ENCODE data around the gene RBBP7. TPM values are rescaled to one million over a fixed set of nuclear protein-coding genes. Genes with fewer than 3 reads are reported as not detected.

The RBBP7 gene
- total and polyA plus RNA-seq, 2 donors (not counting 3 experiments of a cell fraction or from before 2014, with no cell fraction given): 81.5 to 130 TPM

GRCh38 chrX:16845686-16846085 lies 24.5 kb downstream of the RBBP7 start:
- Histone ChIP-seq H3K4me1 (ENCODE audit: control insufficient read depth, extremely low read depth, insufficient read depth, low read length) (peaks cover 4% of the 10 kb centered on the region), H3K27ac (ENCODE audit: insufficient read depth, low read depth, low read length) (no peak overlapping the region), H4K20me1 (replicated peaks; ENCODE audit: control insufficient read depth, extremely low read depth, insufficient read depth, low read length) (no peaks in the 10 kb centered on the region), H3K4me3 (replicated peaks in 1 of 3; ENCODE audit: insufficient read depth in 1 of 3, low read depth in 1 of 3, low read length in 3 of 3) (no peak overlapping the region), H3K79me2 (ENCODE audit: control insufficient read depth, insufficient read depth, low read length) (no peaks in the 10 kb centered on the region), H3K4me2 (ENCODE audit: insufficient read depth, low read length) (no peak overlapping the region), H3K36me3 (ENCODE audit: control insufficient read depth in 2 of 2, extremely low read depth in 1 of 2, insufficient read depth in 2 of 2, low read length in 2 of 2) (peaks cover 2 to 4% of the 10 kb centered on the region in 2 experiments), H3K9ac (replicated peaks; ENCODE audit: extremely low read depth, insufficient read depth, low read length) (no peak overlapping the region), H3K9me3 (replicated peaks; ENCODE audit: control insufficient read depth, insufficient read depth, low read length) (no peaks in the 10 kb centered on the region), H3K9me1 (replicated peaks; ENCODE audit: control insufficient read depth, extremely low read depth, insufficient read depth, low read length) (no peaks in the 10 kb centered on the region), H2AFZ (ENCODE audit: low read depth, low read length) (no peak overlapping the region), H3K27me3 (ENCODE audit: control insufficient read depth in 2 of 2, insufficient read depth in 2 of 2, low read length in 2 of 2) (no peaks in the 10 kb centered on the region)
- dilution Hi-C loops (cut with MboI; ENCODE audit: extremely low pct_ligation_motif_present, low sequenced_read_pairs) (no loop called here), intact Hi-C loops (cut with micrococcal nuclease) (no loop called here)
- ChIA-PET POLR2A (no interaction called here), CTCF (no interaction called here)
- TF ChIP-seq POLR2AphosphoS5 (IDR thresholded peaks at IDR 0.05; ENCODE audit: insufficient read depth, low read depth, low read length) (no peak), CTCF (IDR thresholded peaks at IDR 0.05; ENCODE audit: extremely low read depth in 1 of 2, insufficient read depth in 1 of 2, low read depth in 1 of 2, low read length in 2 of 2) (no peak), FOS (IDR thresholded peaks at IDR 0.05; ENCODE audit: borderline replicate concordance, insufficient read depth, low read length) (no peak), MYC (IDR thresholded peaks at IDR 0.05; ENCODE audit: low read depth, low read length) (no peak), GATA2 (IDR thresholded peaks at IDR 0.05; ENCODE audit: insufficient read depth, insufficient read length, low read depth, low read length) (no peak), MAX (IDR thresholded peaks at IDR 0.05; ENCODE audit: insufficient read depth, insufficient read length) (no peak), POLR2A (IDR thresholded peaks at IDR 0.05; ENCODE audit: low read depth, low read length) (no peak), EZH2 (IDR thresholded peaks at IDR 0.05; ENCODE audit: borderline replicate concordance, low read depth, low read length, severe bottlenecking) (no peak), JUN (IDR thresholded peaks at IDR 0.05; ENCODE audit: borderline replicate concordance, insufficient read depth, insufficient read length, low read depth) (no peak)
- no TSS peak for BruUV-seq (replicated peaks)
- FAIRE-seq (no peak), DNase-seq (ENCODE audit: low read depth, low spot score) (no peak)

Data from endothelial cell of umbilical vein (primary cell).